ENCODE results near the gene SBF2.

DNA sequence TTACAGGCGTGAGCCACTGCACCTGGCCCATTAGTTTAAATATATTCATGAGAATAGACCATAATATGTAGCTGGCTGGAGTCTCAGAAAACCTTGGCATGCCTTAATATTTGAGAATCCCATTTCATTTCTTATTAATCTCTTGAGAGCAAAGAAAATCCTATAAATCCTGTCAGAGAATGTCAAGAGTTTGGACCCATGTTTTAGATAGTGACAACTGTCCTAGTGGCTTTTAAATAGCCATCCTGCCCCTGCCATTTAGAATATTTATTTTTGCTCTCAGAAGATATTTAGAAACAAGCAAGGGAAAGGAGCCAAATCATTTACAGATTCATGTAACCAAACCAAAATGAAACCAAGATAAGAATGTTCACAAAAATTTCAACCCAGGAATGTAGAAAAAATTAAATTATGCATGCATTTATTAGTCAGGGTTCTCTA lies 522.9 kb downstream of the SBF2 start:
- TF ChIP-seq CTCF (conservative IDR thresholded peaks at IDR 0.05 in 1 of 2, IDR thresholded peaks at IDR 0.05 in 1 of 2; ENCODE audit: extremely low read depth in 1 of 2, insufficient read depth in 1 of 2, low read depth in 1 of 2, low read length in 2 of 2) (no peak), EZH2 (IDR thresholded peaks at IDR 0.05; ENCODE audit: borderline replicate concordance, low read length) (no peak)

All from mammary epithelial cell (primary cell).